Measurements from ENCODE around the gene SLC16A12. TPM values are rescaled to one million over a fixed set of nuclear protein-coding genes. Genes with fewer than 3 reads are reported as not detected.

Gene SLC16A12
- total and polyA plus RNA-seq, 2 of the 4 experiments (the other 2 are of a cell fraction), result 1.4 to 1.6 TPM

DNA sequence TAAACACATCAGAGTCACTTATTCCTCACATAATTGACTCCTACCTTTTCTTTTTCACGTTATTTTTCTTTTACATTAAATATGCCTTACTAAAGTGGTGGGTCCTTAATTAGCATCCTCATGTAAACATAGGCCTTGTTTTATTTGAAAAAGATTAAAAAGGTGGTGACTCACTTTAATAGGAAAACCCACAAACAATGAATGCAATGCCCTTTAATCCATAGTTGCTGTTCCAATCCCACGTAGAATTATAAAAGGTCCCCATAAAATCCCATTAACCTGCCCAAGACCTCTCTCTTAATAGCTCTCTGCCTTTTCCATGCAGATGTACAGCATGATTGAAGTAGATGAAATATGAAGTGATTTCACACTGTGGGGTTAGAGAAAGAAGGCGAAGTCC lies 32.2 kb downstream of the SLC16A12 start:
- Histone ChIP-seq H4K8ac (ENCODE audit: low read depth in 2 of 2, low read length in 2 of 2) (no peak overlapping the region), H2BK120ac (ENCODE audit: low read depth, low read length) (no peak overlapping the region), H3K9me3 (ENCODE audit: control insufficient read depth, insufficient read depth, low read length) (no peaks in the 10 kb centered on the region), H3K9ac (ENCODE audit: low read depth, low read length) (no peak overlapping the region), H3K4me3 (ENCODE audit: insufficient read depth, low read depth, low read length) (no peak overlapping the region), H3K18ac (ENCODE audit: low read depth, low read length) (no peak overlapping the region), H4K91ac (ENCODE audit: insufficient read depth, low read depth, low read length) (no peak overlapping the region), H2AK9ac (replicated peaks; ENCODE audit: low read depth, low read length, poor library complexity) (no peak overlapping the region), H3K79me1 (ENCODE audit: low read depth in 1 of 2, low read length in 2 of 2) (no peaks in the 10 kb centered on the region), H3K27ac (ENCODE audit: insufficient read depth, low read length) (no peak overlapping the region), H3K4ac (ENCODE audit: low read depth, low read length) (no peak overlapping the region), H2BK5ac (ENCODE audit: low read depth, low read length, poor library complexity, severe bottlenecking) (no peak overlapping the region), H3K36me3 (ENCODE audit: control insufficient read depth, insufficient read depth, low read length) (no peaks in the 10 kb centered on the region), H2AK5ac (ENCODE audit: low read depth, low read length) (no peak overlapping the region), H3K4me1 (ENCODE audit: control insufficient read depth, insufficient read depth, low read length) (no peaks in the 10 kb centered on the region), H4K20me1 (ENCODE audit: insufficient read depth, low read length) (no peaks in the 10 kb centered on the region), H2AFZ (replicated peaks; ENCODE audit: low read length, poor library complexity) (no peak overlapping the region), H3K9me1 (ENCODE audit: insufficient read depth, low read length) (no peaks in the 10 kb centered on the region; the same call in 1 of the 2 replicates), H3K56ac (ENCODE audit: extremely low read depth, insufficient read depth, low read length) (no peak overlapping the region), H3K4me2 (ENCODE audit: low read depth, low read length) (no peak overlapping the region), H3K14ac (replicated peaks; ENCODE audit: low read depth, low read length) (no peak overlapping the region), H4K5ac (ENCODE audit: low read depth, low read length) (no peak overlapping the region), H2BK20ac (ENCODE audit: low read depth, low read length) (no peak overlapping the region), H3K23ac (ENCODE audit: low read depth, low read length) (no peak overlapping the region), H3K27me3 (ENCODE audit: control insufficient read depth, insufficient read depth, low read length) (no peaks in the 10 kb centered on the region), H2BK15ac (ENCODE audit: low read depth, low read length) (0 out of 3 replicates have a peak overlapping the region, but pooled peaks have one; percentile 30)
- CTCF ChIA-PET, result interaction anchor here (1.5 kb wide), 1 partner anchor 12 kb away, joined by 3 read pairs; no protein-coding TSS in a partner anchor
- no peak for TF ChIP-seq MXI1 (IDR thresholded peaks at IDR 0.05; ENCODE audit: borderline replicate concordance, low read depth, low read length)
- TF ChIP-seq, protein P1, sequence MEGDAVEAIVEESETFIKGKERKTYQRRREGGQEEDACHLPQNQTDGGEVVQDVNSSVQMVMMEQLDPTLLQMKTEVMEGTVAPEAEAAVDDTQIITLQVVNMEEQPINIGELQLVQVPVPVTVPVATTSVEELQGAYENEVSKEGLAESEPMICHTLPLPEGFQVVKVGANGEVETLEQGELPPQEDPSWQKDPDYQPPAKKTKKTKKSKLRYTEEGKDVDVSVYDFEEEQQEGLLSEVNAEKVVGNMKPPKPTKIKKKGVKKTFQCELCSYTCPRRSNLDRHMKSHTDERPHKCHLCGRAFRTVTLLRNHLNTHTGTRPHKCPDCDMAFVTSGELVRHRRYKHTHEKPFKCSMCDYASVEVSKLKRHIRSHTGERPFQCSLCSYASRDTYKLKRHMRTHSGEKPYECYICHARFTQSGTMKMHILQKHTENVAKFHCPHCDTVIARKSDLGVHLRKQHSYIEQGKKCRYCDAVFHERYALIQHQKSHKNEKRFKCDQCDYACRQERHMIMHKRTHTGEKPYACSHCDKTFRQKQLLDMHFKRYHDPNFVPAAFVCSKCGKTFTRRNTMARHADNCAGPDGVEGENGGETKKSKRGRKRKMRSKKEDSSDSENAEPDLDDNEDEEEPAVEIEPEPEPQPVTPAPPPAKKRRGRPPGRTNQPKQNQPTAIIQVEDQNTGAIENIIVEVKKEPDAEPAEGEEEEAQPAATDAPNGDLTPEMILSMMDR (conservative IDR thresholded peaks at IDR 0.05; ENCODE audit: low read depth, low read length), result no peak
- no peak for TF ChIP-seq POLR2A (IDR thresholded peaks at IDR 0.05; ENCODE audit: low read depth, low read length)
- TF ChIP-seq NFE2L2 (IDR thresholded peaks at IDR 0.05; ENCODE audit: low read depth, low read length), result no peak
- no peak for TF ChIP-seq FOS (IDR thresholded peaks at IDR 0.05; ENCODE audit: low read depth, low read length)
- TF ChIP-seq CEBPB (IDR thresholded peaks at IDR 0.05; ENCODE audit: low read depth, low read length), result no peak
- WGBS, 2 experiments (ENCODE audit: extremely low coverage in 2 of 2, insufficient read length in 1 of 2), result 100% methylated on average over 1 of the region's 3 CpGs; no CpG with 5 or more reads in 1 of the 2 experiments
- in situ Hi-C loops (cut with MboI; ENCODE audit: low sequenced_read_pairs), result no loop called here
- intact Hi-C loops (cut with micrococcal nuclease), result no loop called here
- no TSS peak for BruUV-seq (replicated peaks)
- dilution Hi-C loops (cut with HindIII; ENCODE audit: low sequenced_read_pairs, unreplicated experiment), result no loop called here
- no peak for DNase-seq
- no peak for ATAC-seq (ENCODE audit: low read depth)
- POLR2A ChIA-PET (ENCODE audit: unreplicated experiment), result no interaction called here

All from IMR-90 (cell line).